Non-pigmented ciliary epithelial cell (primary cell): ENCODE data around the gene ARHGAP12.
"Not testable (repeated sequence)": the region's sequence is repeated elsewhere in the genome, so short reads cannot be mapped to it uniquely, and the experiment has no call there.

Source experiments
- DNase-seq: peaks from one replicate; pipeline ENCODE4 v3.0.0-alpha.2; 2010; ENCODE audit warnings: low read depth

The ARHGAP12 gene

GRCh38 chr10:31923389-31923788, 5.2 kb downstream of the ARHGAP12 start:
- no peak for DNase-seq

GRCh38 chr10:31921031-31921430, 7.6 kb downstream of the ARHGAP12 start:
- no peak for DNase-seq

- no peak for DNase-seq
Observed at GRCh38 chr10:31920538-31920937, 8.1 kb downstream of the ARHGAP12 start.

- no peak for DNase-seq
Observed at GRCh38 chr10:31918671-31919409, 9.8 kb downstream of the ARHGAP12 start.

- no peak for DNase-seq
Observed at GRCh38 chr10:31914370-31914769, 14.3 kb downstream of the ARHGAP12 start.

GRCh38 chr10:31912898-31913850, 15.5 kb downstream of the ARHGAP12 start:
- DNase-seq, result no peak

- DNase-seq, result no peak
Observed at GRCh38 chr10:31912289-31912688, 16.3 kb downstream of the ARHGAP12 start.

- DNase-seq, result no peak
Observed at GRCh38 chr10:31910016-31910415, 18.6 kb downstream of the ARHGAP12 start.

- DNase-seq, result no peak
Observed at GRCh38 chr10:31908157-31908556, 20.5 kb downstream of the ARHGAP12 start.

- no peak for DNase-seq
Observed at GRCh38 chr10:31906039-31906438, 22.6 kb downstream of the ARHGAP12 start.

GRCh38 chr10:31905586-31905985, 23.0 kb downstream of the ARHGAP12 start:
- no peak for DNase-seq

- no peak for DNase-seq
Observed at GRCh38 chr10:31902625-31903024, 26.0 kb downstream of the ARHGAP12 start.

GRCh38 chr10:31897506-31897905, 31.1 kb downstream of the ARHGAP12 start:
- no peak for DNase-seq

GRCh38 chr10:31896968-31897384, 31.7 kb downstream of the ARHGAP12 start:
- DNase-seq, result no peak

- DNase-seq, result not testable (repeated sequence)
Observed at GRCh38 chr10:31895722-31896121, 32.9 kb downstream of the ARHGAP12 start.

- DNase-seq, result no peak
Observed at GRCh38 chr10:31888442-31888841, 40.2 kb downstream of the ARHGAP12 start.

- DNase-seq, result no peak
Observed at GRCh38 chr10:31887850-31888249, 40.8 kb downstream of the ARHGAP12 start.

GRCh38 chr10:31886885-31887284, 41.7 kb downstream of the ARHGAP12 start:
- no peak for DNase-seq

GRCh38 chr10:31885971-31886370, 42.7 kb downstream of the ARHGAP12 start:
- DNase-seq, result no peak

- DNase-seq, result no peak
Observed at GRCh38 chr10:31884386-31884785, 44.2 kb downstream of the ARHGAP12 start.

GRCh38 chr10:31883397-31883796, 45.2 kb downstream of the ARHGAP12 start:
- DNase-seq, result no peak

GRCh38 chr10:31878486-31878885, 50.1 kb downstream of the ARHGAP12 start:
- DNase-seq, result no peak
